Peyer's patch (tissue), 4 donors: ENCODE measurements around the gene LEPROT. TPM values are rescaled to one million over a fixed set of nuclear protein-coding genes. Genes with fewer than 3 reads are reported as not detected.

Experiments used
- DNase-seq, 3 donors: peaks; one replicate each; pipeline ENCODE4 v3.0.0-alpha.2; 2017 to 2019
- H3K27ac ChIP-seq, 4 donors: fragments of 200-600 bp; sonication (generic); one replicate each; pipeline ENCODE4 v1.5.1; 2016 to 2019
- H3K27me3 ChIP-seq, 2 donors: fragments of 200-600 bp; sonication (generic); one replicate each; pipeline ENCODE4 v1.5.1; 2019
- H3K36me3 ChIP-seq, 3 donors: fragments of 200-600 bp; sonication (generic); one replicate each; pipeline ENCODE4 v1.5.1; 2016 to 2019
- H3K4me1 ChIP-seq, 4 donors: fragments of 200-600 bp; sonication (generic); one replicate each; pipeline ENCODE4 v1.5.1; 2016 to 2019
- H3K4me3 ChIP-seq, 4 donors: fragments of 200-600 bp; sonication (generic); 1 replicate in 3 of 4; 2 replicates in 1 of 4; pipeline ENCODE4 v1.5.1; 2016 to 2019; ENCODE audit warnings: mild to moderate bottlenecking in 1 of 4
- H3K9me3 ChIP-seq, 4 donors: fragments of 200-600 bp; sonication (generic); one replicate each; pipeline ENCODE4 v1.5.1; 2016 to 2019; ENCODE audit warnings: mild to moderate bottlenecking in 1 of 4
- CTCF ChIP-seq, 6 experiments: fragments of 450-650 bp in 4 of 6; fragments of 200-600 bp in 2 of 6; sonication (generic) in 1 of 6; IDR thresholded peaks; one replicate each; pipeline ENCODE4 v1.5.1; 2017 to 2019; ENCODE audit warnings: antibody characterized with exemption in 6 of 6, mild to moderate bottlenecking in 3 of 6, moderate library complexity in 1 of 6
- POLR2A ChIP-seq, 2 donors: fragments of 450-650 bp; IDR thresholded peaks; one replicate each; pipeline ENCODE4 v1.5.1; 2017; ENCODE audit warnings: antibody characterized with exemption in 2 of 2, mild to moderate bottlenecking in 2 of 2, moderate library complexity in 2 of 2
- total RNA-seq, 4 donors: library from RNA; depleted of rRNA; stranded (reverse); fragments of >200 nt; gene quantifications; one replicate each; pipeline ENCODE4 v1.1.0, GENCODE V29; 2016

The LEPROT gene
- total RNA-seq, 4 donors from 2014 or later = 19.8 to 52.5 (median 40.3) TPM

- no peak for TF ChIP-seq CTCF (IDR thresholded peaks at IDR 0.05)
- TF ChIP-seq POLR2A (IDR thresholded peaks at IDR 0.05) = no peak
- DNase-seq = no peak
- Histone ChIP-seq H3K27me3 (no peaks in the 10 kb centered on the region), H3K9me3 (no peaks in the 10 kb centered on the region), H3K27ac (no peak overlapping the region), H3K4me3 (no peak overlapping the region), H3K36me3 (peaks cover 0 to 28% (median 0%) of the 10 kb centered on the region in 3 donors), H3K4me1 (no peaks in the 10 kb centered on the region)
Observed at GRCh38 chr1:65434255-65434654, 13.8 kb downstream of the LEPROT start.

- no peak for DNase-seq
- H3K9me3 ChIP-seq = no peaks in the 10 kb centered on the region
- TF ChIP-seq POLR2A (IDR thresholded peaks at IDR 0.05) (no peak), CTCF (IDR thresholded peaks at IDR 0.05) (no peak)
- no peak overlapping the region for H3K27ac ChIP-seq
- no peaks in the 10 kb centered on the region for H3K4me1 ChIP-seq
- H3K36me3 ChIP-seq = peaks cover 0 to 22% (median 0%) of the 10 kb centered on the region in 3 donors
- H3K4me3 ChIP-seq = no peak overlapping the region
- no peaks in the 10 kb centered on the region for H3K27me3 ChIP-seq
Observed at GRCh38 chr1:65434760-65435159, 14.3 kb downstream of the LEPROT start.

- Histone ChIP-seq H3K4me1 (no peaks in the 10 kb centered on the region), H3K4me3 (no peak overlapping the region), H3K9me3 (no peaks in the 10 kb centered on the region), H3K27me3 (no peaks in the 10 kb centered on the region), H3K27ac (no peak overlapping the region), H3K36me3 (peaks cover 0 to 15% (median 0%) of the 10 kb centered on the region in 3 donors)
- no peak for TF ChIP-seq POLR2A (IDR thresholded peaks at IDR 0.05)
- no peak for TF ChIP-seq CTCF (IDR thresholded peaks at IDR 0.05)
- no peak for DNase-seq
Observed at GRCh38 chr1:65435987-65436386, 15.5 kb downstream of the LEPROT start.

GRCh38 chr1:65437616-65438015 is 17.1 kb downstream of the LEPROT start:
- no peak overlapping the region for H3K4me3 ChIP-seq
- no peak for DNase-seq
- H3K4me1 ChIP-seq = no peaks in the 10 kb centered on the region
- TF ChIP-seq CTCF (IDR thresholded peaks at IDR 0.05) (no peak), POLR2A (IDR thresholded peaks at IDR 0.05) (no peak)
- no peaks in the 10 kb centered on the region for H3K36me3 ChIP-seq
- no peak overlapping the region for H3K27ac ChIP-seq
- no peaks in the 10 kb centered on the region for H3K9me3 ChIP-seq
- H3K27me3 ChIP-seq = no peaks in the 10 kb centered on the region

- Histone ChIP-seq H3K4me1 (no peaks in the 10 kb centered on the region), H3K9me3 (no peaks in the 10 kb centered on the region), H3K27me3 (no peaks in the 10 kb centered on the region), H3K4me3 (no peak overlapping the region), H3K27ac (no peak overlapping the region), H3K36me3 (no peaks in the 10 kb centered on the region)
- TF ChIP-seq CTCF (IDR thresholded peaks at IDR 0.05) = no peak
- TF ChIP-seq POLR2A (IDR thresholded peaks at IDR 0.05) = no peak
- no peak for DNase-seq
Observed at GRCh38 chr1:65440322-65440900, 19.9 kb downstream of the LEPROT start.

- Histone ChIP-seq H3K4me1 (no peaks in the 10 kb centered on the region), H3K27me3 (no peaks in the 10 kb centered on the region), H3K27ac (no peak overlapping the region), H3K36me3 (no peaks in the 10 kb centered on the region), H3K9me3 (no peaks in the 10 kb centered on the region), H3K4me3 (no peak overlapping the region)
- TF ChIP-seq CTCF (IDR thresholded peaks at IDR 0.05) = no peak
- no peak for TF ChIP-seq POLR2A (IDR thresholded peaks at IDR 0.05)
- DNase-seq = no peak
Observed at GRCh38 chr1:65440915-65441314, 20.4 kb downstream of the LEPROT start.
